ENCODE results near the gene DGKH. TPM values are rescaled to one million over a fixed set of nuclear protein-coding genes. Genes with fewer than 3 reads are reported as not detected.

Gene DGKH
- total RNA-seq, 1 donor = 8.7 TPM

DNA sequence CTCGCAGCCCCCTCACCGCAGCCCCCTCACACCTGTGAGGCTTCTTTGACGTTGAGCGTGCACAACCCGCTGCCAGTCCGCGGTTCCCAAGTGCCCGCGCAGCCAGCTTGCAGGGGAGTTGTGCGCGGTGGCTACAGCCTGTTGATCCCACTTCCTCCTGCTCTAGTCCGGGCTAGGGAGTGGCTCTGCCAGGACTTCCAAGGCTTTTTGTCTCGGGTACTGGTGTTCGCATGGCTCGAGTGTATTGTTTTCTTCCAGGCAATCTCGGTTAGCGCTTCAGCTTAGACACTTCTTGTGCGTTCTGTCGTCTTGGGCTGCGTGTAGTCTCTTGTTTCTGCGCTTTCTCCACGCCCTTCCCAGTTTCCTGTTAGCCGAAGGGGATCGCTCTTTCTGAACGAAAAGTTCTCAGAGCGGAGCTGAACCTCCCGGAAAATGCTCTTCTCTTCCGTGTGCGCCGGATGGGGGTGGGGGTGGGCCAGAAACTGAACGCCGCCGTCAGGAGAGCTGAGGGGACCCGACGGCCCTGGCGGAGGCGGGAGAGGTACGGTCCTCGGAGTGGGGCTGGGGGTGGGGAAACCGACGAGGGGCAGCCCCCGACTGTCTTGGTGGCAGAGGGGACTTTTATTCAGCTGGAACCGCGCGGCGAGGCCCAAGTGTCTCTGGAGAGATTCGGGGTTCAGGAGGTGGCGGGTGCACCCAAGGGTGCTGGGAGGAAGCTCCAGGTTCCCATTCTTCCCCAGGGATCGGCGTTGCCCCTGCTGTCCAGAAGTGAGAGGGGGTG is 697 bp upstream of the DGKH start:
- Histone ChIP-seq H4K20me1 (ENCODE audit: insufficient read depth, low read length) (peaks cover 15% of the 10 kb centered on the region), H3K36me3 (ENCODE audit: insufficient read depth, low read length) (no peaks in the 10 kb centered on the region), H3K27ac (ENCODE audit: low read depth, low read length) (peak overlapping the region; percentile 76), H3K9me3 (ENCODE audit: low read depth, low read length) (no peaks in the 10 kb centered on the region), H3K79me2 (ENCODE audit: insufficient read depth, low read length) (peaks cover 53% of the 10 kb centered on the region), H3K27me3 (ENCODE audit: insufficient read depth, low read length) (no peaks in the 10 kb centered on the region), H2AFZ (ENCODE audit: low read length) (peak overlapping the region; percentile 95), H3K4me1 (ENCODE audit: insufficient read depth, low read length) (peaks cover 6% of the 10 kb centered on the region), H3K4me3 (ENCODE audit: insufficient read depth, low read length) (peak overlapping the region; percentile 88), H3K4me2 (ENCODE audit: insufficient read depth, low read length) (peak overlapping the region; percentile 95)
- DNase-seq (ENCODE audit: insufficient read length, low spot score, missing footprints) = peak; percentile 95
- TF ChIP-seq, protein P1, sequence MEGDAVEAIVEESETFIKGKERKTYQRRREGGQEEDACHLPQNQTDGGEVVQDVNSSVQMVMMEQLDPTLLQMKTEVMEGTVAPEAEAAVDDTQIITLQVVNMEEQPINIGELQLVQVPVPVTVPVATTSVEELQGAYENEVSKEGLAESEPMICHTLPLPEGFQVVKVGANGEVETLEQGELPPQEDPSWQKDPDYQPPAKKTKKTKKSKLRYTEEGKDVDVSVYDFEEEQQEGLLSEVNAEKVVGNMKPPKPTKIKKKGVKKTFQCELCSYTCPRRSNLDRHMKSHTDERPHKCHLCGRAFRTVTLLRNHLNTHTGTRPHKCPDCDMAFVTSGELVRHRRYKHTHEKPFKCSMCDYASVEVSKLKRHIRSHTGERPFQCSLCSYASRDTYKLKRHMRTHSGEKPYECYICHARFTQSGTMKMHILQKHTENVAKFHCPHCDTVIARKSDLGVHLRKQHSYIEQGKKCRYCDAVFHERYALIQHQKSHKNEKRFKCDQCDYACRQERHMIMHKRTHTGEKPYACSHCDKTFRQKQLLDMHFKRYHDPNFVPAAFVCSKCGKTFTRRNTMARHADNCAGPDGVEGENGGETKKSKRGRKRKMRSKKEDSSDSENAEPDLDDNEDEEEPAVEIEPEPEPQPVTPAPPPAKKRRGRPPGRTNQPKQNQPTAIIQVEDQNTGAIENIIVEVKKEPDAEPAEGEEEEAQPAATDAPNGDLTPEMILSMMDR (IDR thresholded peaks at IDR 0.05; ENCODE audit: extremely low read depth, low read depth, low read length) = no peak

DNA sequence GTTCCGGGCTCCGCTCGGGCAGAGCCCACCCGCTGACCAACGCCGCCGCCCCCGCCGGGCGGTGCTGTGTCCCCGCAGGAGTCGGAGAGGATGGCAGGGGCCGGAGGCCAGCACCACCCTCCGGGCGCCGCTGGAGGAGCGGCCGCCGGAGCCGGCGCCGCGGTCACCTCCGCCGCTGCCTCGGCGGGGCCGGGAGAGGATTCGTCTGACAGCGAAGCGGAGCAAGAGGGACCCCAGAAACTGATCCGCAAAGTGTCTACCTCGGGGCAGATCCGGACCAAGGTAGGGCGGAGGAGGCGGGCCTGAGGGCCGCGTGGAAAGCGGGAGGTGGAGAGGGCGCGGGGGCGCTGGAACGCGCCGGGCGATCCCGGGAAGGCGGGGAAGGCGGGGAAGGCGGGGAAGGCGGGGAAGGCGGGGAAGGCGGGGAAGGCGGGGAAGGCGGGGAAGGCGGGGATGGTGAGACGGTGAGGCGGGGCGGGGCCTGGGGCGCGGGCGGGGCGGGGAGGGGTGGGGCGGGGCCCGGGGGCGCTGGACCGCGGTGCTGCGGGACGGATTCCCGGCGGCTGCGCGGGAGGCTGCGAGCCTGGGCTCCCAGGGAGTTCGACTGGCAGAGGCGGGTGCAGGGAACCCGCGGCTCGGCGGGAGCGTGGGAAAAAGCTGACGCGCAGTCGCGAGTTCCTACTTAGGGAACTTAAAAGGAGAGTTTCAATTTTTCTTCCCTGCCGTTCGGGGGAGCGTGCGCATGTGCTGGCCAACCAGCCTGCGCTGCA is 421 bp downstream of the DGKH start:
- no peaks in the 10 kb centered on the region for H3K36me3 ChIP-seq (ENCODE audit: insufficient read depth, low read length)
- H3K4me3 ChIP-seq (ENCODE audit: insufficient read depth, low read length) = peak overlapping the region; percentile 88
- H3K27me3 ChIP-seq (ENCODE audit: insufficient read depth, low read length) = no peaks in the 10 kb centered on the region
- peak overlapping the region; percentile 97 for H3K4me2 ChIP-seq (ENCODE audit: insufficient read depth, low read length)
- peaks cover 6% of the 10 kb centered on the region for H3K4me1 ChIP-seq (ENCODE audit: insufficient read depth, low read length)
- peak overlapping the region; percentile 76 for H3K27ac ChIP-seq (ENCODE audit: low read depth, low read length)
- H3K79me2 ChIP-seq (ENCODE audit: insufficient read depth, low read length) = peaks cover 47% of the 10 kb centered on the region
- H3K9me3 ChIP-seq (ENCODE audit: low read depth, low read length) = no peaks in the 10 kb centered on the region
- TF ChIP-seq, protein P1 (IDR thresholded peaks at IDR 0.05; ENCODE audit: extremely low read depth, low read depth, low read length) = no peak
- H2AFZ ChIP-seq (ENCODE audit: low read length) = peak overlapping the region; percentile 95
- H4K20me1 ChIP-seq (ENCODE audit: insufficient read depth, low read length) = peaks cover 10% of the 10 kb centered on the region
- DNase-seq (ENCODE audit: insufficient read length, low spot score, missing footprints) = peak; percentile 98

DNA sequence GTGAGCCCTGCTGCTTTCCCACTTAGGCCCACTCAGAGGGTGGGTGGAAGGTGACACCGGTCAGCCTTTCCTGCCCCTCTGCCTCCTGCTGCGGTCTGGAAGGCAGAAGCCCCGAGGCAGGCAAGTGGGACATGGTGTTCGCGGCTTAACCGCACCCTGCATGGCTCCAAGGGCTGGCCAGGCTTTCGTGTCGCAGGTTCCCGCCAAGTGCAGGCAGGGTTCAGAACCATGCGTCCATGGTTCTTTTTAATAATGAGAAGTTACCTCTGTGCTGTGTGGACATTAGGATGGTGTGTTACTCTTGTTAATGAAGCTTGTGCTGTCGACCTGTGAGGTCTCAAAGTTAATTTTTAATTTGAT is 986 bp downstream of the DGKH start:
- DNase-seq (ENCODE audit: insufficient read length, low spot score, missing footprints) = no peak
- TF ChIP-seq, protein P1 (IDR thresholded peaks at IDR 0.05; ENCODE audit: extremely low read depth, low read depth, low read length) = no peak
- peak overlapping the region; percentile 94 for H2AFZ ChIP-seq (ENCODE audit: low read length)
- peak overlapping the region; percentile 97 for H3K4me2 ChIP-seq (ENCODE audit: insufficient read depth, low read length)
- peak overlapping the region; percentile 88 for H3K4me3 ChIP-seq (ENCODE audit: insufficient read depth, low read length)
- H3K36me3 ChIP-seq (ENCODE audit: insufficient read depth, low read length) = no peaks in the 10 kb centered on the region
- peaks cover 10% of the 10 kb centered on the region for H4K20me1 ChIP-seq (ENCODE audit: insufficient read depth, low read length)
- no peaks in the 10 kb centered on the region for H3K9me3 ChIP-seq (ENCODE audit: low read depth, low read length)
- H3K79me2 ChIP-seq (ENCODE audit: insufficient read depth, low read length) = peaks cover 47% of the 10 kb centered on the region
- peak overlapping the region; percentile 69 for H3K27ac ChIP-seq (ENCODE audit: low read depth, low read length)
- peaks cover 6% of the 10 kb centered on the region for H3K4me1 ChIP-seq (ENCODE audit: insufficient read depth, low read length)
- no peaks in the 10 kb centered on the region for H3K27me3 ChIP-seq (ENCODE audit: insufficient read depth, low read length)
